GM12878 (cell line): ENCODE results near the gene SYF2. TPM values are rescaled to one million over a fixed set of nuclear protein-coding genes. Genes with fewer than 3 reads are reported as not detected.

ENCODE experiments used
- BACH1 ChIP-seq: fragments of 450-650 bp; IDR thresholded peaks from 2 replicates; pipeline ENCODE4 v1.6.1; 2017; ENCODE audit warnings: mild to moderate bottlenecking, borderline replicate concordance
- BCL11A ChIP-seq: IDR thresholded peaks from 2 replicates; pipeline ENCODE4 v1.6.1; 2011; ENCODE audit warnings: low read depth, low read length
- E4F1 ChIP-seq: fragments of 450-650 bp; IDR thresholded peaks from 2 replicates; pipeline ENCODE4 v1.6.1; 2018; ENCODE audit warnings: borderline replicate concordance, mild to moderate bottlenecking; ENCODE audit not compliant: partially characterized antibody
- FOXM1 ChIP-seq: IDR thresholded peaks from 2 replicates; pipeline ENCODE4 v1.6.1; 2012; ENCODE audit warnings: low read depth, mild to moderate bottlenecking, inconsistent platforms, low read length, moderate library complexity
- IRF4 ChIP-seq: IDR thresholded peaks from 2 replicates; pipeline ENCODE4 v1.6.1; 2011; ENCODE audit warnings: low read depth, low read length
- MTA3 ChIP-seq: IDR thresholded peaks from 2 replicates; pipeline ENCODE4 v1.6.1; 2012; ENCODE audit warnings: low read length, inconsistent platforms, borderline replicate concordance
- NFYA ChIP-seq: IDR thresholded peaks from 2 replicates; pipeline ENCODE4 v1.6.1; 2011; ENCODE audit warnings: low read depth, mild to moderate bottlenecking, low read length, improper control_type of control experiment, borderline replicate concordance
- NKRF ChIP-seq: fragments of 450-650 bp; conservative IDR thresholded peaks from 2 replicates; pipeline ENCODE4 v1.6.1; 2017; ENCODE audit warnings: mild to moderate bottlenecking, moderate library complexity
- ZBED1 ChIP-seq: IDR thresholded peaks from 2 replicates; pipeline ENCODE4 v1.6.1; 2016; ENCODE audit warnings: borderline replicate concordance
- polyA plus RNA-seq, 11 experiments: library from polyadenylated mRNA; depleted of rRNA in 4 of 11; unstranded in 6 of 11; stranded (reverse) in 5 of 11; fragments of >200 nt; fragmentation: Nextera tagmentation in 4 of 11; fragmentation: Illumina TruSeq in 1 of 11; extraction: Ambion mirVana in 4 of 11; extraction: Trizol in 1 of 11; gene quantifications; 1 replicate in 1 of 11; 2 replicates in 10 of 11; pipeline versions ENCODE4 v1.2.1 to v1.2.3, GENCODE V29; 2011 to 2016; ENCODE audit warnings: inconsistent platforms in 2 of 11, missing spikeins in 2 of 11, low read depth in 1 of 11
- total RNA-seq, 4 experiments: library from RNA; depleted of rRNA in 3 of 4; stranded (reverse); fragments of >200 nt in 3 of 4; fragmentation: Illumina TruSeq in 1 of 4; extraction: Trizol in 1 of 4; gene quantifications; 2 replicates each; pipeline versions ENCODE4 v1.2.1 to v1.2.3, GENCODE V29; 2013 to 2021

SYF2 gene
- total and polyA plus RNA-seq, 10 of the 15 experiments (the other 5 are each of a cell fraction or from before 2014, with no cell fraction given): 20.3 to 70.5 (median 35.3) TPM

- peak; percentile 60; the same call in 1 of the 2 replicates for TF ChIP-seq NKRF
- TF ChIP-seq ZBED1: peak; percentile 91
- TF ChIP-seq E4F1: peak; percentile 76
- TF ChIP-seq BCL11A: 0 out of 2 replicates have a peak, but pooled peaks have one; percentile 24
- TF ChIP-seq BACH1: peak; percentile 83; the same call in 1 of the 2 replicates
- no peak for TF ChIP-seq NFYA
- TF ChIP-seq MTA3: peak; percentile 81; the same call in 1 of the 2 replicates
- no peak for TF ChIP-seq IRF4
- peak; percentile 66 for TF ChIP-seq FOXM1
Measured at GRCh38 chr1:25239681-25240541, 7.6 kb upstream of the SYF2 start (continued).
